SK-N-MC (cell line): ENCODE results near the gene UNC5C.

Experiments used
- DNase-seq: peaks from one replicate; pipeline ENCODE4 v3.0.0-alpha.2; 2011; ENCODE audit warnings: low read depth, low spot score
- H3K27ac ChIP-seq: fragments of 200-600 bp; sonication (generic); 2 replicates; pipeline ENCODE4 v1.5.1; 2016; ENCODE audit warnings: mixed run types
- H3K36me3 ChIP-seq: fragments of 200-600 bp; sonication (generic); 2 replicates; pipeline ENCODE4 v1.6.1; 2017; ENCODE audit warnings: antibody characterized with exemption, low read length, mixed read lengths; ENCODE audit not compliant: insufficient read depth
- H3K4me3 ChIP-seq: fragments of 200-600 bp; sonication (generic); 2 replicates; pipeline ENCODE4 v1.5.1; 2016
- H3K9ac ChIP-seq: fragments of 200-600 bp; sonication (generic); 2 replicates; pipeline ENCODE4 v1.8.0; 2017; ENCODE audit warnings: mixed run types, mixed read lengths; ENCODE audit not compliant: insufficient read length
- H3K9me3 ChIP-seq: fragments of 200-600 bp; sonication (generic); 2 replicates; pipeline ENCODE4 v1.6.1; 2017; ENCODE audit warnings: low read depth, mild to moderate bottlenecking, antibody characterized with exemption, low read length, moderate library complexity, mixed read lengths
- EZH2 ChIP-seq: fragments of 200-600 bp; sonication (generic); IDR thresholded peaks from one replicate; pipeline ENCODE4 v1.6.1; 2017; ENCODE audit warnings: antibody characterized with exemption
- FOXP2 ChIP-seq: optimal IDR thresholded peaks from 2 replicates; pipeline ENCODE3; 2011; ENCODE audit warnings: mild to moderate bottlenecking, moderate library complexity; ENCODE audit not compliant: insufficient read depth; ENCODE audit errors: extremely low read length, control extremely low read depth
- POLR2AphosphoS5 ChIP-seq: IDR thresholded peaks from 2 replicates; pipeline ENCODE4 v1.6.1; 2012; ENCODE audit warnings: mild to moderate bottlenecking, low read depth, low read length, borderline replicate concordance

UNC5C gene

DNA sequence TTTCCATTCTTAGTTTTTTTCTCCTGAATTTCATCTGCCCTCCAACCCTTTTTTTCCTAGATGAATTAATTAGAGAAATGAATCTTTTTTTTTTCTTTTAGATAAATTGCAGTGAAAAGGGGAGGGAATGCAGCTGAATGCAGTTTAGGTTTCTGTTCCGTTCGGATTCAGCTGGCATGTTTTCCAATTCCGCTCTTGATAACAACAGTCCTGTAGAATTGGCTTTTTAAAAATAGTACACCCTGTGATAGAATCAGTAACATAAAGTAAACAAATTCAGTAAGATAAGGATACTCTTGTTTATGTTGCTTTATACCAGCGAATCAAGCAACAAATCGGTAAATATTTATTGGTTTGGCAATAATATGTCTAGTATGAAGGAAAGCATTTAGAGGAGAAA lies 103.5 kb downstream of the UNC5C start:
- no peaks in the 10 kb centered on the region for H3K9me3 ChIP-seq
- TF ChIP-seq POLR2AphosphoS5: no peak
- no peak for TF ChIP-seq FOXP2
- no peak for TF ChIP-seq EZH2
- H3K36me3 ChIP-seq: no peaks in the 10 kb centered on the region
- no peak overlapping the region for H3K9ac ChIP-seq
- H3K4me3 ChIP-seq: no peak overlapping the region
- H3K27ac ChIP-seq: no peak overlapping the region
- no peak for DNase-seq

DNA sequence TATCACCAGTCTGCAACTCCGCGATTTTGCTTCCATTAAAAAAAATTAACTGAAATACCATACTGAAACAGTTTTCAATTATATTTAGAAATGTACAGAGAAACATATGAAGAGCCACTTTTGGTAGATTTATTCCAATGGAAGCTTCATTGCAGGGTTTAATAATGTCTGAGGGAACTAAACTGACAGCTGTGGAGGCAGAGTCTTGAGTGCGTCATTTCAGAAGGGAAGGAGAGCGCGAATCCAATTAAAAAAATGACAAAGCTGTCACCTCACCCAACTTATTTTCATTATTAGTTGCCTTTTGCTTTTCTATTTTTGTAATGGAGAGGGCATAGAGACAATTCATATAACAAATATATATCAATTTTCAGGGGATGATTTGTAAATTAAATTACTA lies 104.0 kb downstream of the UNC5C start:
- Histone ChIP-seq H3K27ac (no peak overlapping the region), H3K9me3 (no peaks in the 10 kb centered on the region), H3K4me3 (no peak overlapping the region), H3K9ac (no peak overlapping the region), H3K36me3 (no peaks in the 10 kb centered on the region)
- no peak for TF ChIP-seq FOXP2
- TF ChIP-seq POLR2AphosphoS5: no peak
- no peak for TF ChIP-seq EZH2
- DNase-seq: no peak

DNA sequence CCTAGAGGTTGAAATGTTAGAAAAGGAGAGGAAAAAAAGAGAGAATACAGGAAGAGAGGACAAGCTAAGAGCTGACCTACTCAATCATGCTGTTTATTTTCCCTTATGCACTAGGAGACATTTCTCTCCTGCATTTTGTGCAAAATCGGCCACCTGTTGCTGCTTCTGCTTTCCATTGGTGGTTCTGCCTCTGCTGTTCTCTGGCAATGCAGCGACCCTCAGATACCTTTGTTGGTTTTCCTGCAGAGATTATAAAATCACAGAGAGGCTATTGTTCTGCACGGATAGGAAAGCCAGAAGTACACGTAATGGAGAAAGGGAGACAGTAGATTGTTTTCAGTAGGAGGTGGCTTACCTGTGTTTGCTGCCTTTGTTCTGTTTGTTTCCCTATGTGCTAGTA lies 108.9 kb downstream of the UNC5C start:
- H3K27ac ChIP-seq: no peak overlapping the region
- no peak overlapping the region for H3K4me3 ChIP-seq
- TF ChIP-seq EZH2: no peak
- no peak for TF ChIP-seq POLR2AphosphoS5
- TF ChIP-seq FOXP2: no peak
- H3K9me3 ChIP-seq: no peaks in the 10 kb centered on the region
- DNase-seq: no peak
- H3K36me3 ChIP-seq: no peaks in the 10 kb centered on the region
- no peak overlapping the region for H3K9ac ChIP-seq

DNA sequence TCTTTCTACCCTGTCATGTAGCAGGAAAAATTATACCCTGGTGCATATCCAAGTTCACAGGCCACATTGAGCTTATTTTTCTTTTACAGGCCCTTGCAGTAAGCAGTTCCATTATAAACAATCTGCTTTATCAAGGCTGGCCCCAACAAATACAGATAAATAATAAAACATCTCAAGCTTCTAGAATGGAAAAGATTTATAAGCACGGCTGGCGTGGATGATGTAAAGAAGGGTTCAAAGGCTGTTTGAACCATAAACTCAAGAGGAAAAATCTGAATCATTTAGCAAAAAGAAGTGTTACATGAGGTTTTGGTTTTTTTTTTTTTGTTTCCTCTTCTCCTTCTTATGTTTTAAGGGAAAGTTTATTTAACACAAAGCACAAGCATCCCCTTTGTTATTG lies 109.7 kb downstream of the UNC5C start:
- TF ChIP-seq EZH2 (no peak), POLR2AphosphoS5 (no peak), FOXP2 (no peak)
- no peak for DNase-seq
- no peak overlapping the region for H3K27ac ChIP-seq
- H3K9ac ChIP-seq: no peak overlapping the region
- H3K9me3 ChIP-seq: no peaks in the 10 kb centered on the region
- no peak overlapping the region for H3K4me3 ChIP-seq
- no peaks in the 10 kb centered on the region for H3K36me3 ChIP-seq

DNA sequence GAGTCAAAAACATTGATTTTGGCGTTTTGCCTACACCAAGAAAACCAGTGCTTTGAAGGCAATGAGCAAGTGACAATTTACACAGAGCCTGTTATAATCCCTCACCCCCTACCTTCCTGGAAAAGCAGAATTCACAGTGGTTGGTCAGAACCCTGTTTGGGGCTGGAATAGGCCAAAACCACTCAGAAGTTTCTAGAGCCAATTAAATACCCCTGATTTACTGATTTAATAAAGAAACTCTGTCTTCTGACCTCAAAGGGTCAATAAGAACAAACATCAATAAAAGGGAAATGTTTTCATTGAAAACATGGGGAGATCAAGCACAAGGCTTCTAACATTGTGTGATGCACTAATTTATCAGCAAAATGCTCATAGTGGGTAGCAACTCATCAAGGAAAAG lies 116.3 kb downstream of the UNC5C start:
- H3K36me3 ChIP-seq: no peaks in the 10 kb centered on the region
- H3K4me3 ChIP-seq: no peak overlapping the region
- no peak overlapping the region for H3K27ac ChIP-seq
- H3K9me3 ChIP-seq: no peaks in the 10 kb centered on the region
- no peak overlapping the region for H3K9ac ChIP-seq
- no peak for TF ChIP-seq POLR2AphosphoS5
- no peak for TF ChIP-seq EZH2
- TF ChIP-seq FOXP2: no peak
- DNase-seq: no peak

DNA sequence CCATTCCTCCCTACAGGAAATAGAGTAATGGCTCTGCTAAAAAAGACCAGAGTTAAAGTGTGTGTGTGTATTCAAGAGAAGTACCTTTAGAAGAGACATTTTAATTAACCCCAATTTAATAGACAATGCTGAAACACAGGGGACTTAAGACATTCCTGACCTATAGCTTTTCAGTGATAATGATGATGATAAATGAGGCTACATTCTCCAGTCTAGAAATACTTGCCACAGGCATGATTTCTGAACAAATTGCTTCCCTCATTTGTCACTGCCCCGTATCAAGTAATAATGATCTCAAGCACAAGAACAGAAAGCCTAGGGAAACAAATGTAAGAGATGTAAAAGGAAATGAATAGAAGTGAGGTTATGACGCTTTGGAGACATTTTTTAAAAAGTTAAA lies 117.1 kb downstream of the UNC5C start:
- no peak overlapping the region for H3K27ac ChIP-seq
- no peak for DNase-seq
- H3K36me3 ChIP-seq: no peaks in the 10 kb centered on the region
- H3K9me3 ChIP-seq: no peaks in the 10 kb centered on the region
- no peak for TF ChIP-seq FOXP2
- TF ChIP-seq POLR2AphosphoS5: no peak
- no peak for TF ChIP-seq EZH2
- H3K9ac ChIP-seq: no peak overlapping the region
- no peak overlapping the region for H3K4me3 ChIP-seq

DNA sequence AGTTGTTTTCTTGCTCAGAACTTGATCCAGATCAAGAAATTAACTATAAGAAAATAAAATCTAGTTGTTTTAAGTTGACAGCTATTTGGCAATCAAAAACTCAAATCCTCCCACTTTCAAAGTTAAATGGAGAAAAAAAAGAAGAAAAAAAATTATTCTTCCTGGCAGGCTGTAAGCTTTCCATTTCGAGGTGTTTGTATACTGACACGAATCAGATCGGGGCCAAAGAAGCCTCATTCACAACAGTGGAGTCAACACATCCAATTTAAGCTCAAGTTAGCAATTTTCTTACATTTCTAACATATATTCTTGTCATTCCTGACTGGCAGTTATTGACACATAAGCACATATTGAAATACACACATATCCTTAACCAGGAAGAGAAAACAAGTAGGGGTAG lies 119.4 kb downstream of the UNC5C start:
- Histone ChIP-seq H3K9me3 (no peaks in the 10 kb centered on the region), H3K4me3 (no peak overlapping the region), H3K27ac (no peak overlapping the region), H3K36me3 (no peaks in the 10 kb centered on the region), H3K9ac (no peak overlapping the region)
- no peak for DNase-seq
- no peak for TF ChIP-seq FOXP2
- no peak for TF ChIP-seq EZH2
- no peak for TF ChIP-seq POLR2AphosphoS5

DNA sequence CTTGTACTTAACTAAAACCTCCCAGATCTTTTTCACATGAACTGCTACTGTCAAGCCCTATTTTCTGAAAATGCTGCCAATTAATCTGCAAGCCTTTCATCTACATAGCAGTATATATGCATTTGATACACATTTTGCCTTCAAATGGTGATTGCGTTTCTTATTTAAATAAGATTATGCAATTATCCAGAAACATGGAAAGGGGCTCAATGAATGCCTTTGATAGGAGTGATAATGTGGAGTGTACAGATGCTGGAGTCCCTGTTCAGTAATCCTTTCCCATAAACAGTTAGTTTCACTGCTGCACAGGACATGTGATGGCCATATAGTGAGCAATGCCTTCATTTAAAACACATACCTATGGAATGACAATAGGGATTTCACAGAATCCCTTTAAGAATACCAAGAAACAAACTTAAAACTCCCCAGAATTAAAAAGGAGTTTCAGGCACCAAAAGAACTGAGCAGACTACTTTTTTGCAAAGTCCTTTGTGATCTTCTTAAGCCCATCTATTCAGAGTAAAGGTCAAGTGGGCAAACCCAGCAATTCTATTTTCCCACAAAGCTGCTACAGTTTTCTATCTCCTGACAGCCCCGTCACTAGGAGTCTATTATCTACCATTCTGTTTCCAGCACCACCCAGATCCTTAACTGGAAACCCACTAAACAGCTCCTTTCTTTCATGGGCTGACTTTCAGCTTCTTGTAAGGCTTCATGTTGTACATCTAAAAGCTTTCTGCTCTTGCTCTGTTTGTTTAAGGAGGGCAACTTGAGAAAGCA lies 120.3 kb downstream of the UNC5C start:
- H3K9ac ChIP-seq: no peak overlapping the region
- DNase-seq: no peak
- TF ChIP-seq EZH2: no peak
- no peak for TF ChIP-seq POLR2AphosphoS5
- no peak for TF ChIP-seq FOXP2
- H3K27ac ChIP-seq: no peak overlapping the region
- H3K36me3 ChIP-seq: no peaks in the 10 kb centered on the region
- H3K4me3 ChIP-seq: no peak overlapping the region
- H3K9me3 ChIP-seq: no peaks in the 10 kb centered on the region

DNA sequence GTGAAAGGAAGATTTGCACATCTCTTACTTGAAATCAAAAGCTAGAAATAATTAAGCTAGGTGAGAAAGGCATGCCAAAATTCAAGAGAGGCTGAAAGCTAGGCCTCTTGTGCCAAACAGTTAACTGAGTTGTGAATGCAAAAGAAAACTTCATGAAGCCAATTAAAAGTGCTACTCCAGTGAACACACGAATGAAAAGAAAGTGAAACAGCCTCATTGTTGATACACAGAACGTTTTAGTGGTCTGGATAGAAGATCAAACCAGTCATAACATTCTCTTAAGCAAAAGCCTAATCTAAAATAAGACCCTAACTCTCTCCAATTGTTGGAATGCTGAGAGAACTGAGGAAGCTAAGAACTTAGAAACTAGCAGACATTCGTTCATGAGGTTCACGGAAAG lies 122.3 kb downstream of the UNC5C start:
- Histone ChIP-seq H3K9me3 (no peaks in the 10 kb centered on the region), H3K27ac (no peak overlapping the region), H3K4me3 (no peak overlapping the region), H3K9ac (no peak overlapping the region), H3K36me3 (no peaks in the 10 kb centered on the region)
- TF ChIP-seq FOXP2: no peak
- no peak for TF ChIP-seq EZH2
- no peak for TF ChIP-seq POLR2AphosphoS5
- DNase-seq: no peak
